Measurements from ENCODE around the gene CCDC93. TPM values are rescaled to one million over a fixed set of nuclear protein-coding genes. Genes with fewer than 3 reads are reported as not detected.
A peak's percentile ranks its signal among the peaks of the same experiment; 100 is the strongest.

Gene CCDC93
- polyA plus RNA-seq, result 1 to 10 TPM; 3.0 to 7.7 (median 4.2) TPM

- peaks cover 34 to 43% of the 10 kb centered on the region in 2 donors for H3K4me1 Mint-ChIP-seq
- DNase-seq, result peak; percentile 91 to 92 (median 92)
- peak within 1 kb of the TSS; percentile 84 to 96 (median 90) for H3K27ac Mint-ChIP-seq
- H3K4me3 Mint-ChIP-seq, result peak within 1 kb of the TSS; percentile 90 to 95 (median 94)
- peaks cover 10 to 19% (median 19%) of the 10 kb centered on the region in 3 donors for H3K27me3 Mint-ChIP-seq (ENCODE audit: low read depth in 3 of 3)
- H3K9me3 Mint-ChIP-seq, result no peaks in the 10 kb centered on the region
- H3K36me3 Mint-ChIP-seq, result no peaks in the 10 kb centered on the region
These were observed at the start of gene CCDC93 for GRCh38 chr2:118013724-118014491. Gene CCDC93 (minus strand): TSS chr2:118014070. CDS start chr2:118013995, 75 bp downstream.

GRCh38 chr2:118062669-118063068 is 48.8 kb upstream of the CCDC93 start:
- H3K4me3 Mint-ChIP-seq, result no peak overlapping the region
- DNase-seq, result no peak
- no peaks in the 10 kb centered on the region for H3K36me3 Mint-ChIP-seq
- H3K27ac Mint-ChIP-seq, result no peak overlapping the region
- peaks cover 2 to 5% (median 3%) of the 10 kb centered on the region in 3 donors for H3K27me3 Mint-ChIP-seq (ENCODE audit: low read depth in 3 of 3)
- H3K9me3 Mint-ChIP-seq, result peaks cover 0 to 3% (median 0%) of the 10 kb centered on the region in 6 donors
- peaks cover 0 to 4% of the 10 kb centered on the region in 2 donors for H3K4me1 Mint-ChIP-seq

GRCh38 chr2:118062048-118062447 is 48.2 kb upstream of the CCDC93 start:
- Mint-ChIP-seq H3K4me3 (no peak overlapping the region), H3K27me3 (ENCODE audit: low read depth in 3 of 3) (peaks cover 2 to 5% (median 3%) of the 10 kb centered on the region in 3 donors), H3K4me1 (peaks cover 0 to 4% of the 10 kb centered on the region in 2 donors), H3K36me3 (no peaks in the 10 kb centered on the region), H3K9me3 (peaks cover 0 to 3% (median 0%) of the 10 kb centered on the region in 6 donors), H3K27ac (no peak overlapping the region)
- no peak for DNase-seq

- DNase-seq, result no peak
- Mint-ChIP-seq H3K4me1 (peaks cover 0 to 4% of the 10 kb centered on the region in 2 donors), H3K36me3 (no peaks in the 10 kb centered on the region), H3K27ac (no peak overlapping the region), H3K4me3 (no peak overlapping the region), H3K27me3 (ENCODE audit: low read depth in 3 of 3) (peaks cover 2 to 5% (median 3%) of the 10 kb centered on the region in 3 donors), H3K9me3 (peaks cover 0 to 3% (median 0%) of the 10 kb centered on the region in 6 donors)
These were observed 47.5 kb upstream of the CCDC93 start for GRCh38 chr2:118061135-118061955.

- Mint-ChIP-seq H3K9me3 (peaks cover 0 to 3% (median 0%) of the 10 kb centered on the region in 6 donors), H3K27ac (peak overlapping the region in 2 of 6 donors; percentile 47 to 60), H3K4me3 (no peak overlapping the region), H3K4me1 (peaks cover 0 to 4% of the 10 kb centered on the region in 2 donors), H3K27me3 (ENCODE audit: low read depth in 3 of 3) (peaks cover 3 to 5% (median 4%) of the 10 kb centered on the region in 3 donors), H3K36me3 (no peaks in the 10 kb centered on the region)
- no peak for DNase-seq
These were observed 46.1 kb upstream of the CCDC93 start for GRCh38 chr2:118059919-118060478.

GRCh38 chr2:118058951-118059350 is 45.1 kb upstream of the CCDC93 start:
- H3K4me3 Mint-ChIP-seq, result no peak overlapping the region
- H3K36me3 Mint-ChIP-seq, result no peaks in the 10 kb centered on the region
- peaks cover 0 to 4% of the 10 kb centered on the region in 2 donors for H3K4me1 Mint-ChIP-seq
- H3K9me3 Mint-ChIP-seq, result peaks cover 0 to 3% (median 0%) of the 10 kb centered on the region in 6 donors
- H3K27me3 Mint-ChIP-seq (ENCODE audit: low read depth in 3 of 3), result peaks cover 2 to 4% (median 3%) of the 10 kb centered on the region in 3 donors
- no peak overlapping the region for H3K27ac Mint-ChIP-seq
- DNase-seq, result no peak

- Mint-ChIP-seq H3K27ac (no peak overlapping the region), H3K4me1 (peaks cover 0 to 4% of the 10 kb centered on the region in 2 donors), H3K4me3 (no peak overlapping the region), H3K27me3 (ENCODE audit: low read depth in 3 of 3) (peaks cover 2 to 11% (median 3%) of the 10 kb centered on the region in 3 donors), H3K9me3 (no peaks in the 10 kb centered on the region), H3K36me3 (no peaks in the 10 kb centered on the region)
- DNase-seq, result no peak
These were observed 42.9 kb upstream of the CCDC93 start for GRCh38 chr2:118056801-118057200.

- H3K9me3 Mint-ChIP-seq, result no peaks in the 10 kb centered on the region
- H3K4me3 Mint-ChIP-seq, result no peak overlapping the region
- peaks cover 0 to 4% of the 10 kb centered on the region in 2 donors for H3K4me1 Mint-ChIP-seq
- DNase-seq, result no peak
- H3K27ac Mint-ChIP-seq, result no peak overlapping the region
- no peaks in the 10 kb centered on the region for H3K36me3 Mint-ChIP-seq
- H3K27me3 Mint-ChIP-seq (ENCODE audit: low read depth in 3 of 3), result peaks cover 0 to 12% (median 2%) of the 10 kb centered on the region in 3 donors
These were observed 42.3 kb upstream of the CCDC93 start for GRCh38 chr2:118056165-118056534.

GRCh38 chr2:118055512-118056164 is 41.8 kb upstream of the CCDC93 start:
- H3K4me3 Mint-ChIP-seq, result no peak overlapping the region
- no peaks in the 10 kb centered on the region for H3K36me3 Mint-ChIP-seq
- no peaks in the 10 kb centered on the region for H3K9me3 Mint-ChIP-seq
- H3K27me3 Mint-ChIP-seq (ENCODE audit: low read depth in 3 of 3), result peaks cover 0 to 12% (median 0%) of the 10 kb centered on the region in 3 donors
- no peak for DNase-seq
- H3K4me1 Mint-ChIP-seq, result peaks cover 0 to 4% of the 10 kb centered on the region in 2 donors
- no peak overlapping the region for H3K27ac Mint-ChIP-seq

GRCh38 chr2:118054213-118055008 is 40.5 kb upstream of the CCDC93 start:
- Mint-ChIP-seq H3K27ac (no peak overlapping the region), H3K36me3 (no peaks in the 10 kb centered on the region), H3K4me3 (no peak overlapping the region), H3K4me1 (no peaks in the 10 kb centered on the region), H3K9me3 (no peaks in the 10 kb centered on the region), H3K27me3 (ENCODE audit: low read depth in 3 of 3) (peaks cover 0 to 15% (median 0%) of the 10 kb centered on the region in 3 donors)
- DNase-seq, result no peak

- DNase-seq, result no peak
- no peak overlapping the region for H3K4me3 Mint-ChIP-seq
- H3K9me3 Mint-ChIP-seq, result no peaks in the 10 kb centered on the region
- H3K27ac Mint-ChIP-seq, result no peak overlapping the region
- peaks cover 0 to 15% (median 3%) of the 10 kb centered on the region in 3 donors for H3K27me3 Mint-ChIP-seq (ENCODE audit: low read depth in 3 of 3)
- H3K4me1 Mint-ChIP-seq, result no peaks in the 10 kb centered on the region
- no peaks in the 10 kb centered on the region for H3K36me3 Mint-ChIP-seq
These were observed 39.8 kb upstream of the CCDC93 start for GRCh38 chr2:118053681-118054080.

- H3K27ac Mint-ChIP-seq, result no peak overlapping the region
These were observed 38.6 kb upstream of the CCDC93 start for GRCh38 chr2:118052474-118052873.

More at GRCh38 chr2:118052474-118052873, 38.6 kb upstream of the CCDC93 start:
- H3K36me3 Mint-ChIP-seq, result no peaks in the 10 kb centered on the region
- no peaks in the 10 kb centered on the region for H3K9me3 Mint-ChIP-seq
- H3K27me3 Mint-ChIP-seq (ENCODE audit: low read depth in 3 of 3), result peaks cover 3 to 18% (median 7%) of the 10 kb centered on the region in 3 donors
- H3K4me1 Mint-ChIP-seq, result no peaks in the 10 kb centered on the region
- no peak overlapping the region for H3K4me3 Mint-ChIP-seq
- DNase-seq, result no peak

Data from immature natural killer cell (primary cell).